T-cell (primary cell): ENCODE results near the gene ABCB9. TPM values are rescaled to one million over a fixed set of nuclear protein-coding genes. Genes with fewer than 3 reads are reported as not detected.

Experiments used
- ATAC-seq, 4 experiments: fragments of 200-7000 bp in 3 of 4; fragments of 150-1000 bp in 1 of 4; cut with Tn5 transposase; replicated peaks in 1 of 4; 1 replicate in 3 of 4; 2 replicates in 1 of 4; pipeline ENCODE4 v1.10.0; 2021; ENCODE audit warnings: moderate library complexity in 3 of 4, mild to moderate bottlenecking in 2 of 4, moderate number of reproducible peaks in 1 of 4
- CTCF ChIA-PET, 2 donors: fragments of 300-600 bp; sonication (Branson Sonifier 250); formaldehyde crosslinking; loops; one replicate each; lab custom pipeline; 2022; ENCODE audit warnings: antibody characterized with exemption in 2 of 2; lab: Charles Lee
- POLR2A ChIA-PET, 2 donors: fragments of 300-600 bp; sonication (Branson Sonifier 250); formaldehyde crosslinking; loops; one replicate each; lab custom pipeline; 2022; ENCODE audit warnings: antibody characterized with exemption in 2 of 2; lab: Charles Lee
- DNase-seq, 35 experiments: peaks; one replicate each; pipeline versions ENCODE4 v3.0.0 to v3.0.0-alpha.2; 2013 to 2023
- H3K27ac ChIP-seq: one replicate; pipeline ENCODE4 v1.5.1; 2013; ENCODE audit warnings: low read length
- H3K27me3 ChIP-seq, 2 experiments: replicated peaks in 1 of 2; 1 replicate in 1 of 2; 2 replicates in 1 of 2; pipeline versions ENCODE4 v1.6.1 to v1.7.0; 2013; ENCODE audit warnings: low read length in 1 of 2, mixed read lengths in 1 of 2; ENCODE audit not compliant: control insufficient read depth in 2 of 2, insufficient read depth in 2 of 2; ENCODE audit errors: extremely low read depth in 1 of 2
- H3K36me3 ChIP-seq, 2 donors: 1 replicate in 1 of 2; 2 replicates in 1 of 2; pipeline versions ENCODE4 v1.6.1 to v1.7.0; 2013; ENCODE audit warnings: low read length in 1 of 2; ENCODE audit not compliant: control insufficient read depth in 2 of 2, insufficient read depth in 1 of 2; ENCODE audit errors: extremely low read depth in 1 of 2
- H3K4me1 ChIP-seq, 2 experiments: 1 replicate in 1 of 2; 2 replicates in 1 of 2; pipeline versions ENCODE4 v1.6.1 to v1.7.0; 2013; ENCODE audit warnings: low read length in 2 of 2, mixed read lengths in 1 of 2; ENCODE audit not compliant: insufficient read depth in 2 of 2, control insufficient read depth in 1 of 2; ENCODE audit errors: extremely low read depth in 1 of 2
- H3K4me3 ChIP-seq, 2 donors: 1 replicate in 1 of 2; 2 replicates in 1 of 2; pipeline versions ENCODE4 v1.5.1 to v1.7.0; 2013; ENCODE audit warnings: mild to moderate bottlenecking in 2 of 2, low read length in 1 of 2, moderate library complexity in 1 of 2; ENCODE audit not compliant: control insufficient read depth in 1 of 2; ENCODE audit errors: extremely low read depth in 1 of 2
- H3K9me3 ChIP-seq: 2 replicates; pipeline ENCODE4 v1.7.0; 2013
- H3K27ac Mint-ChIP-seq, 2 donors: one replicate each; pipeline ENCODE4 v1.8.0; 2020 to 2021; ENCODE audit warnings: mild to moderate bottlenecking in 2 of 2, mixed read lengths in 2 of 2
- H3K27me3 Mint-ChIP-seq, 2 donors: one replicate each; pipeline ENCODE4 v1.8.0; 2021 to 2022; ENCODE audit warnings: mixed read lengths in 2 of 2
- H3K36me3 Mint-ChIP-seq: one replicate; pipeline ENCODE4 v1.8.0; 2021; ENCODE audit warnings: mixed read lengths
- H3K4me1 Mint-ChIP-seq, 3 donors: one replicate each; pipeline ENCODE4 v1.8.0; 2020 to 2022; ENCODE audit warnings: mixed read lengths in 3 of 3, mild to moderate bottlenecking in 1 of 3
- H3K4me3 Mint-ChIP-seq, 3 donors: one replicate each; pipeline ENCODE4 v1.8.0; 2020 to 2022; ENCODE audit warnings: mild to moderate bottlenecking in 3 of 3, mixed read lengths in 3 of 3, moderate library complexity in 3 of 3
- H3K9me3 Mint-ChIP-seq, 3 donors: one replicate each; pipeline ENCODE4 v1.8.0; 2020 to 2022; ENCODE audit warnings: mixed read lengths in 3 of 3
- WGBS: methylation state at CpG from one replicate; pipeline ENCODE4 v1.1.5; 2013; ENCODE audit warnings: missing lambda C conversion rate; ENCODE audit not compliant: insufficient coverage; 5-methylcytosine and 5-hydroxymethylcytosine counted together
- total RNA-seq, 35 experiments: library from RNA in 6 of 35; stranded (reverse) in 6 of 35; fragments of 120-200 nt in 1 of 35; gene quantifications; one replicate each; pipeline versions ENCODE4 v1.2.1 to v1.2.4 and lab custom pipeline; 2013 to 2026

Gene ABCB9
- total RNA-seq, 5 donors from 2014 or later (not counting 1 experiment from before 2014, with no cell fraction given), result 5.6 to 7.2 (median 6.1) TPM

DNA sequence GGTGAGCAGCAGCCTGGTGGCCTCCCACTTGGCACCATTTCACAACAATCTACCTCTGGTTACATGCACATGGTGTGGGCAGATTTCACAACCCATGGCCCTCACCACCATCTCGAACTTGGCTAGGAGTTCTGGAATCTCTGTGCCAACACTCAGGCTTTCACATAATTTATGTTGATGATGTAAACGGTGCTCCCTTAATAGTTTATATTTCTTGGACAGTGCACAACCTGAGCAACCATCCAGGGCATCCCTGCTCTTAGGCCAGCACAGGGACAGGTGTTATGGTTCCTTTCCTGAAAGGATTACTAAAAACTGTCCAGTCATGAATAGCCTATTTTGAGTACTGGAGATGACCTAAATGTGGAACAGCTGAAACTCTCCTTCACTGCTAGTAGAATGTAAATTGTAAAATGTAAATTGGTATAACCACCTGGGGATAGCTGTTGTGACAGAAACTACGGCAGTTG is 28.6 kb downstream of the ABCB9 start:
- no peak overlapping the region for H3K27ac ChIP-seq
- H3K4me3 Mint-ChIP-seq, result no peak overlapping the region
- no peaks in the 10 kb centered on the region for H3K36me3 ChIP-seq
- DNase-seq, result no peak
- H3K27ac Mint-ChIP-seq, result no peak overlapping the region
- no peaks in the 10 kb centered on the region for H3K27me3 Mint-ChIP-seq
- no peaks in the 10 kb centered on the region for H3K36me3 Mint-ChIP-seq
- WGBS, result 100% methylated on average over 1 of the region's 3 CpGs
- no peak overlapping the region for H3K4me3 ChIP-seq
- ChIA-PET CTCF (no interaction called here), POLR2A (interaction anchor here in 1 of 2 donors (0.7 kb wide), 2 partner anchors 194 to 1562 kb away, joined by 3 to 4 read pairs; no protein-coding TSS in a partner anchor)
- no peaks in the 10 kb centered on the region for H3K9me3 ChIP-seq
- H3K4me1 Mint-ChIP-seq, result peaks cover 0 to under 1% (median under 1%) of the 10 kb centered on the region in 3 donors
- H3K9me3 Mint-ChIP-seq, result no peaks in the 10 kb centered on the region
- no peak for ATAC-seq
- H3K4me1 ChIP-seq, result peaks cover 0 to 11% of the 10 kb centered on the region in 2 experiments
- H3K27me3 ChIP-seq, result no peaks in the 10 kb centered on the region

DNA sequence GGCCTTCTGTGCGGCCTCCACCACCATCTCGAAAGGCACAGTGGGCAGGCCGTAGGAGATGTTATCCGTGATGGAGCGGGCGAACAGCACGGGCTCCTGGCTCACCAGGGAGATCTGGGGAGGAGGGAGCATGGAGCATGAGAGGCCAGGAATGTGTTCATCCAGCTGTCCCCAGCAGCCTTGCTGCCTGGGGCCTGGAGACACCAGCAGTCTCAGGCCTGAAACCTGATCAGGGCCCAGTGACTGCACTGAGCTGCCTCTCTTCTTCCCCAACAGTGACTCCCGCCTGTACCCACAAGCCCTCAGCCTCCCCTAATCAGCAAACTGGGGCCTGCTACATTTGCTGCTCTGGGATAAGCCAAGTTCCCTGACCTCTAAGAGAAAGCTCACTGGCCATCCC is 30.9 kb downstream of the ABCB9 start:
- CTCF ChIA-PET, result interaction anchor here in 1 of 2 donors (0.7 kb wide), 1 partner anchor 50 kb away, joined by 3 read pairs; no protein-coding TSS in a partner anchor
- DNase-seq (no peak), ATAC-seq (no peak)
- Mint-ChIP-seq H3K4me3 (no peak overlapping the region), H3K4me1 (no peaks in the 10 kb centered on the region), H3K36me3 (no peaks in the 10 kb centered on the region), H3K9me3 (no peaks in the 10 kb centered on the region), H3K27me3 (no peaks in the 10 kb centered on the region), H3K27ac (no peak overlapping the region)
- WGBS, result 100% methylated on average over 6 of the region's 8 CpGs
- POLR2A ChIA-PET, result interaction anchor here in 1 of 2 donors (0.6 kb wide), 1 partner anchor 453 kb away, joined by 4 read pairs; no protein-coding TSS in a partner anchor
- no peak overlapping the region for H3K27ac ChIP-seq
- no peaks in the 10 kb centered on the region for H3K36me3 ChIP-seq
- no peaks in the 10 kb centered on the region for H3K27me3 ChIP-seq
- no peak overlapping the region for H3K4me3 ChIP-seq
- H3K4me1 ChIP-seq, result no peaks in the 10 kb centered on the region
- H3K9me3 ChIP-seq, result no peaks in the 10 kb centered on the region

DNA sequence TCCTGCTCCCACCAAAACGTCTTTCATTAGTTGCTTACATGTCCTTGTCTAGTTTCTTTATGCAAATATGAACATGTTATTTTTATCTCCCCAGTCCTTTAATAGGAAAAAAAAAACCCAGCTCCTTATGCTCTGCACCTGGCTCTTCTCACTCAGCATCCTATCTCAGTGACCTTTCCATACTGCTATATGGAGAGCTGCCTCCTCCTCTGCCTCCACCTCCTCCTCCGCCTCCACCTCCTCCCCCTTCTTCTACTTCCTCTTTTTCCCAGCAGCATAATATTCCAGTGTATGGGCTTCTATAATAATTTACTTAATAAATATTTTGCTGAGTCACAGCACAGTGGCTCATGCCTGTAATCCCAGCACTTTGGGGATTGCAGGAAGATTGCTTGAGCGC is 31.5 kb downstream of the ABCB9 start:
- DNase-seq, result no peak
- CTCF ChIA-PET, result no interaction called here
- H3K9me3 ChIP-seq, result no peaks in the 10 kb centered on the region
- H3K27ac Mint-ChIP-seq, result no peak overlapping the region
- no peak for ATAC-seq
- H3K4me1 ChIP-seq, result no peaks in the 10 kb centered on the region
- WGBS, result 100% methylated on average over 1 of the region's 3 CpGs
- no peak overlapping the region for H3K4me3 ChIP-seq
- no peaks in the 10 kb centered on the region for H3K27me3 ChIP-seq
- no peaks in the 10 kb centered on the region for H3K9me3 Mint-ChIP-seq
- no peak overlapping the region for H3K27ac ChIP-seq
- no peaks in the 10 kb centered on the region for H3K36me3 Mint-ChIP-seq
- no peaks in the 10 kb centered on the region for H3K4me1 Mint-ChIP-seq
- POLR2A ChIA-PET, result no interaction called here
- no peak overlapping the region for H3K4me3 Mint-ChIP-seq
- no peaks in the 10 kb centered on the region for H3K27me3 Mint-ChIP-seq
- H3K36me3 ChIP-seq, result peaks cover 0 to 4% of the 10 kb centered on the region in 2 donors

DNA sequence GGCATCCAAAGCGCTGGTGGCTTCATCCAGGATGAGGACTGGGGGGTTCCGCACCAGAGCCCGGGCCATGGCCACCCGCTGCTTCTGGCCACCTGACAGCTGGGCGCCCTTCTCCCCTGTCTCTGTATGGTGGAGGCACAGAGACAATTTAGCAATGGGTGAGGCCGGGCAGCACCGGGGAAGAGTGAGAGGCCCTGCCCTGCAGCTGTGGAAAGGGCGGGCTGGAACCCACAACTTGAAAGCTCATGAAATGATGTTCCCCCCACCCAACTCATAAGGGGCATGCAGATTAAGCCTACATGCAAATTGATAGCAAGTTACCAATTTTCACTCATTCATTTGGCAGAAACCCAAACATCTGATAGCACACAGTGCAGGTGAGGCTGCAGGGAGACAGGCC is 34.1 kb downstream of the ABCB9 start:
- peaks cover 0 to 4% of the 10 kb centered on the region in 2 donors for H3K36me3 ChIP-seq

DNA sequence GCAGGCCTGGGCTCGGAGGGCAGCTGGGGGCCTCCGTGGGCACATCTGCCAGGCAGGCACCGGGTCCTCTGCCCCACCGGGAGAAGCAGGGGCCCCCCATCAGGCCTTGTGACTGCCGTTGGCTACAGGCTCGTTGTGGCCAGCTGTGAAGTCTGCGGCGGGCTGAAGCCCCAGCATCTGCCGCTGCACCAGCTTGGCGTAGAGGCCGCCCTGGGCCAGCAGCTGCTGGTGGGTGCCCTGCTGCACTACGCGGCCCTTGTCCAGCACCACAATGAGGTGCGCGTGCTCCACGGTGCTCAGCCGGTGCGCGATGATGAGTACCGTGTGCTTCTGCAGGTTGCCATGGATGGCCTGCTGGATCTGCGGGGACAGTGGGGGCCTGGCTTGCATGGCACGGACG is 36.5 kb downstream of the ABCB9 start:
- DNase-seq, result no peak
- H3K27me3 ChIP-seq, result peaks cover 0 to 3% of the 10 kb centered on the region in 2 experiments
- peaks cover 0 to 2% (median 0%) of the 10 kb centered on the region in 3 donors for H3K4me1 Mint-ChIP-seq
- H3K4me1 ChIP-seq, result peaks cover 0 to 3% of the 10 kb centered on the region in 2 experiments
- H3K4me3 ChIP-seq, result no peak overlapping the region
- H3K9me3 ChIP-seq, result no peaks in the 10 kb centered on the region
- ChIA-PET CTCF (interaction anchor here in 1 of 2 donors (0.6 to 0.7 kb wide), 2 partner anchors 8 to 23 kb away, joined by 5 to 6 read pairs; no protein-coding TSS in a partner anchor), POLR2A (interaction anchor here (0.5 to 0.6 kb wide), 2 partner anchors 88 to 239 kb away, joined by 3 to 4 read pairs; no protein-coding TSS in a partner anchor)
- peaks cover 0 to 4% of the 10 kb centered on the region in 2 donors for H3K36me3 ChIP-seq
- no peak overlapping the region for H3K27ac Mint-ChIP-seq
- H3K27ac ChIP-seq, result no peak overlapping the region
- H3K9me3 Mint-ChIP-seq, result no peaks in the 10 kb centered on the region
- WGBS, result 95% methylated on average over 23 of the region's 23 CpGs
- no peaks in the 10 kb centered on the region for H3K27me3 Mint-ChIP-seq
- no peaks in the 10 kb centered on the region for H3K36me3 Mint-ChIP-seq
- ATAC-seq, result no peak
- H3K4me3 Mint-ChIP-seq, result no peak overlapping the region

More for the DNA sequence above, 34.1 kb downstream of the ABCB9 start:
- ChIA-PET CTCF (interaction anchor here in 1 of 2 donors (0.6 kb wide), 1 partner anchor 312 kb away, joined by 5 read pairs; no protein-coding TSS in a partner anchor), POLR2A (no interaction called here)
- Mint-ChIP-seq H3K27ac (no peak overlapping the region), H3K4me1 (peaks cover 0 to 2% (median 0%) of the 10 kb centered on the region in 3 donors), H3K9me3 (no peaks in the 10 kb centered on the region), H3K36me3 (no peaks in the 10 kb centered on the region), H3K27me3 (no peaks in the 10 kb centered on the region), H3K4me3 (no peak overlapping the region)
- Histone ChIP-seq H3K27me3 (peaks cover 0 to 3% of the 10 kb centered on the region in 2 experiments), H3K4me1 (peaks cover 0 to 3% of the 10 kb centered on the region in 2 experiments), H3K9me3 (no peaks in the 10 kb centered on the region), H3K27ac (no peak overlapping the region), H3K4me3 (no peak overlapping the region)
- ATAC-seq (no peak), DNase-seq (no peak)
- 90% methylated on average over 2 of the region's 8 CpGs for WGBS

DNA sequence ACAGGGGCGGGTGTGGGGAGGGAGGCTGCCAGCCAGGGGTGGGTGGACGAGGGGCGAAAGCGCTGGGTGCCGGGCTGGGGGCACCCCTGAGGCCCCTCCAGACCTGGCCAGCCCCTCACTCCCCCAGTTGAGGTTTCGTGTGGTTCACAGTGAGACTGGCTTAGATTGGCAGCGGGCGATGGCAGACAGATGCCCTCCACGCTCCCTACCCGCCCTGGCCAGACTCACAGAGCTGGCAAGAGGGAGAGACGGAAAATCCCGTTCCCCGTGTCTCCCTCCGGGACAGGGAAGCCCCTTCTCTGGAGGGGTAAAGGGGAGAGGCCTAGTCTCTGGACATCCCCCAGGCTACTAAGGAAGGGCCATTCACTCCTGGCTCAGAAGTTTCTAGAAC is 37.1 kb downstream of the ABCB9 start:
- ChIA-PET POLR2A (interaction anchor here in 1 of 2 donors (0.5 kb wide), 1 partner anchor 239 kb away, joined by 4 read pairs; no protein-coding TSS in a partner anchor), CTCF (no interaction called here)
- peaks cover 0 to 2% (median 0%) of the 10 kb centered on the region in 3 donors for H3K4me1 Mint-ChIP-seq
- no peak overlapping the region for H3K4me3 ChIP-seq
- peaks cover 0 to 3% of the 10 kb centered on the region in 2 experiments for H3K27me3 ChIP-seq
- no peaks in the 10 kb centered on the region for H3K9me3 Mint-ChIP-seq
- no peak overlapping the region for H3K4me3 Mint-ChIP-seq
- H3K27ac ChIP-seq, result no peak overlapping the region
- H3K9me3 ChIP-seq, result no peaks in the 10 kb centered on the region
- 100% methylated on average over 7 of the region's 14 CpGs for WGBS
- H3K36me3 ChIP-seq, result peaks cover 0 to 4% of the 10 kb centered on the region in 2 donors
- no peak for DNase-seq
- H3K36me3 Mint-ChIP-seq, result no peaks in the 10 kb centered on the region
- no peak for ATAC-seq
- H3K27ac Mint-ChIP-seq, result no peak overlapping the region
- H3K27me3 Mint-ChIP-seq, result no peaks in the 10 kb centered on the region
- peaks cover 0 to 3% of the 10 kb centered on the region in 2 experiments for H3K4me1 ChIP-seq
